ENCODE results near the gene SSTR4. TPM values are rescaled to one million over a fixed set of nuclear protein-coding genes. Genes with fewer than 3 reads are reported as not detected.
A peak's percentile ranks its signal among the peaks of the same experiment; 100 is the strongest.
"Not testable (repeated sequence)": the region's sequence is repeated elsewhere in the genome, so short reads cannot be mapped to it uniquely, and the experiment has no call there.

The SSTR4 gene
- total RNA-seq, 1 donor from 2014 or later = not detected

- DNase-seq (ENCODE audit: low spot score) (no peak), ATAC-seq (no peak)
- intact Hi-C loops (cut with DNase I) = loop anchor here (1.0 kb wide), 1 partner anchor 20 kb away; no protein-coding TSS in a partner anchor
Measured at GRCh38 chr20:23011008-23011721, 23.9 kb upstream of the SSTR4 start.

GRCh38 chr20:23013429-23013828 is 21.7 kb upstream of the SSTR4 start:
- DNase-seq (ENCODE audit: low spot score) (no peak), ATAC-seq (no peak)
- intact Hi-C loops (cut with DNase I) = no loop called here

GRCh38 chr20:23017516-23017915 is 17.6 kb upstream of the SSTR4 start:
- ATAC-seq (no peak), DNase-seq (ENCODE audit: low spot score) (peak; percentile 6)
- intact Hi-C loops (cut with DNase I) = no loop called here

- ATAC-seq = no peak
- intact Hi-C loops (cut with DNase I) = no loop called here
- DNase-seq (ENCODE audit: low spot score) = no peak
Measured at GRCh38 chr20:23018432-23018831, 16.7 kb upstream of the SSTR4 start.

GRCh38 chr20:23018941-23019340 is 16.2 kb upstream of the SSTR4 start:
- DNase-seq (ENCODE audit: low spot score) (peak; percentile 23), ATAC-seq (no peak)
- intact Hi-C loops (cut with DNase I) = no loop called here

GRCh38 chr20:23019403-23019802 is 15.7 kb upstream of the SSTR4 start:
- intact Hi-C loops (cut with DNase I) = no loop called here
- DNase-seq (ENCODE audit: low spot score) (peak; percentile 30), ATAC-seq (no peak)

GRCh38 chr20:23020230-23021018 is 14.7 kb upstream of the SSTR4 start:
- DNase-seq (ENCODE audit: low spot score) = peak; percentile 4
- intact Hi-C loops (cut with DNase I) = no loop called here
- no peak for ATAC-seq

- intact Hi-C loops (cut with DNase I) = no loop called here
- ATAC-seq = no peak
- no peak for DNase-seq (ENCODE audit: low spot score)
Measured at GRCh38 chr20:23021541-23021940, 13.6 kb upstream of the SSTR4 start.

GRCh38 chr20:23021951-23022350 is 13.2 kb upstream of the SSTR4 start:
- DNase-seq (ENCODE audit: low spot score) (no peak), ATAC-seq (no peak)
- intact Hi-C loops (cut with DNase I) = no loop called here

- intact Hi-C loops (cut with DNase I) = no loop called here
- no peak for DNase-seq (ENCODE audit: low spot score)
- no peak for ATAC-seq
Measured at GRCh38 chr20:23022849-23023248, 12.3 kb upstream of the SSTR4 start.

- intact Hi-C loops (cut with DNase I) = no loop called here
- DNase-seq (ENCODE audit: low spot score) (peak; percentile 34), ATAC-seq (no peak)
Measured at GRCh38 chr20:23023621-23024177, 11.4 kb upstream of the SSTR4 start.

- intact Hi-C loops (cut with DNase I) = no loop called here
Measured at GRCh38 chr20:23024701-23025100, 10.4 kb upstream of the SSTR4 start.

GRCh38 chr20:23025503-23025902 is 9.6 kb upstream of the SSTR4 start:
- intact Hi-C loops (cut with DNase I); ATAC-seq: not testable (repeated sequence)
- DNase-seq (ENCODE audit: low spot score) = peak; percentile 53

More at GRCh38 chr20:23024701-23025100, 10.4 kb upstream of the SSTR4 start:
- no peak for DNase-seq (ENCODE audit: low spot score)
- no peak for ATAC-seq

- intact Hi-C loops (cut with DNase I) = no loop called here
- ATAC-seq = no peak
- peak; percentile 52 for DNase-seq (ENCODE audit: low spot score)
Measured at GRCh38 chr20:23027721-23028120, 7.4 kb upstream of the SSTR4 start.

- DNase-seq (ENCODE audit: low spot score) (no peak), ATAC-seq (no peak)
- intact Hi-C loops (cut with DNase I) = no loop called here
Measured at GRCh38 chr20:23028392-23028791, 6.7 kb upstream of the SSTR4 start.

- peak; percentile 52 for DNase-seq (ENCODE audit: low spot score)
- intact Hi-C loops (cut with DNase I) = no loop called here
- ATAC-seq = no peak
Measured at GRCh38 chr20:23029324-23029723, 5.8 kb upstream of the SSTR4 start.

GRCh38 chr20:23031346-23031745 is 3.8 kb upstream of the SSTR4 start:
- intact Hi-C loops (cut with DNase I) = loop anchor here (1.0 kb wide), 1 partner anchor 20 kb away; no protein-coding TSS in a partner anchor
- peak; percentile 45 for DNase-seq (ENCODE audit: low spot score)

GRCh38 chr20:23032056-23032749 is 2.9 kb upstream of the SSTR4 start:
- DNase-seq (ENCODE audit: low spot score) = peak; percentile 18
- intact Hi-C loops (cut with DNase I) = no loop called here
- no peak for ATAC-seq

More at GRCh38 chr20:23031346-23031745, 3.8 kb upstream of the SSTR4 start:
- no peak for ATAC-seq

- ATAC-seq = no peak
- intact Hi-C loops (cut with DNase I) = no loop called here
- peak; percentile 17 for DNase-seq (ENCODE audit: low spot score)
Measured at GRCh38 chr20:23032750-23033078, 2.4 kb upstream of the SSTR4 start.
